GM18520 (cell line): Measurements from ENCODE around the gene ITGB6.

ENCODE experiments used
- ATAC-seq: cut with Tn5 transposase; IDR thresholded peaks from one replicate; pipeline ENCODE4 v1.9.1; 2021; ENCODE audit not compliant: unreplicated experiment

Gene ITGB6

GRCh38 chr2:160221391-160222276 is 21.6 kb upstream of the ITGB6 start:
- ATAC-seq: no peak

- no peak for ATAC-seq
These were observed 20.5 kb upstream of the ITGB6 start for GRCh38 chr2:160220545-160221009.

- ATAC-seq: no peak
These were observed 20.0 kb upstream of the ITGB6 start for GRCh38 chr2:160220026-160220425.

- ATAC-seq: no peak
These were observed 14.7 kb upstream of the ITGB6 start for GRCh38 chr2:160214461-160215445.

- no peak for ATAC-seq
These were observed 13.4 kb upstream of the ITGB6 start for GRCh38 chr2:160213511-160213910.

GRCh38 chr2:160210599-160211138 is 10.6 kb upstream of the ITGB6 start:
- peak; percentile 75 for ATAC-seq

- no peak for ATAC-seq
These were observed 9.4 kb upstream of the ITGB6 start for GRCh38 chr2:160209516-160209856.

GRCh38 chr2:160208655-160209515 is 8.8 kb upstream of the ITGB6 start:
- ATAC-seq: no peak

GRCh38 chr2:160207804-160208654 is 8.0 kb upstream of the ITGB6 start:
- peak; percentile 38 for ATAC-seq

GRCh38 chr2:160207271-160207670 is 7.2 kb upstream of the ITGB6 start:
- ATAC-seq: no peak

- no peak for ATAC-seq
These were observed 6.4 kb upstream of the ITGB6 start for GRCh38 chr2:160206436-160206835.

GRCh38 chr2:160205505-160205904 is 5.4 kb upstream of the ITGB6 start:
- ATAC-seq: no peak

- no peak for ATAC-seq
These were observed 3.4 kb upstream of the ITGB6 start for GRCh38 chr2:160203422-160203821.

GRCh38 chr2:160203007-160203406 is 2.9 kb upstream of the ITGB6 start:
- ATAC-seq: no peak

- no peak for ATAC-seq
These were observed 1.9 kb upstream of the ITGB6 start for GRCh38 chr2:160201849-160202539.

GRCh38 chr2:160200921-160201320 is 849 bp upstream of the ITGB6 start:
- no peak for ATAC-seq

GRCh38 chr2:160199053-160199452 is 1.0 kb downstream of the ITGB6 start:
- ATAC-seq: no peak

GRCh38 chr2:160197587-160197986 is 2.5 kb downstream of the ITGB6 start:
- ATAC-seq: no peak

GRCh38 chr2:160194946-160195345 is 5.1 kb downstream of the ITGB6 start:
- ATAC-seq: no peak
